GM19025 (cell line): Measurements from ENCODE around the gene ARHGAP25.
A peak's percentile ranks its signal among the peaks of the same experiment; 100 is the strongest.

Source experiments
- ATAC-seq: cut with Tn5 transposase; IDR thresholded peaks from one replicate; pipeline ENCODE4 v1.9.1; 2021; ENCODE audit warnings: mild to moderate bottlenecking, low read depth, moderate library complexity; ENCODE audit not compliant: unreplicated experiment

The ARHGAP25 gene

DNA sequence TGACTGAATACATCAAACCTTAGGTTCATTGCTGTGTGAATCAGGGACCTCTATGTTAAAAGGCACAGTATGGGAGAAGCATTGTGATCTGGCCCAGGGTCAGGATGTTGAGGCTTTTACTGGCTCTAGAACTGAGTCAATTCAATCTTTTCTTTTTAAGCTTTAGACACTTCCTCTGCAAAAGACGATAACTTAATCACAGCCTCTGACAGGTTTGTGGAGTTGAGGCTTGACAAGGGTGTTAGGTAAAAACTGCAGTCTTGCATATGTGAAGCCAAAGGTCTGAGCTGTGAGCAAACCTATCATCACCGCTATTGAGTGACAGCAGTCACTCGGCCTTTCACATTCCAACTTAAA, 17.3 kb upstream of the ARHGAP25 start:
- no peak for ATAC-seq

DNA sequence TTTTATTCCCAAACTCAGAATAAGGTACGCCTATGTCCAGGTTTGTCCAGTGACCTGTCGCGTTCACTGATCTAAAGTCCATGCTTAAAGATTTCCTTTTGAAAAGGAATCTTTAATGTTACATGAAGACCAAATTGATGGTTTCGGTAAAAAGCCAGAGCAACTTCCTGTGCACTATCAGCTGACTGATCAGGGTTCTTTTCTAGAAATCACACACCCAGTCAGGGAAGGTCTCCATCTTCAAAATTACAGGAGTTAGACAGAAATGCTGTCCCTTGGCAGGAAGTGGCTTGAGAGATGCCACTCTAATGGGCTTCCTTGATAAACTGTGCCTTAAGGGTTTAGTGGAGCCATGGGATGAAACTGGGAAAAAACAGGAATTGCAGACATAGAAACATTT, 14.7 kb upstream of the ARHGAP25 start:
- ATAC-seq = no peak

DNA sequence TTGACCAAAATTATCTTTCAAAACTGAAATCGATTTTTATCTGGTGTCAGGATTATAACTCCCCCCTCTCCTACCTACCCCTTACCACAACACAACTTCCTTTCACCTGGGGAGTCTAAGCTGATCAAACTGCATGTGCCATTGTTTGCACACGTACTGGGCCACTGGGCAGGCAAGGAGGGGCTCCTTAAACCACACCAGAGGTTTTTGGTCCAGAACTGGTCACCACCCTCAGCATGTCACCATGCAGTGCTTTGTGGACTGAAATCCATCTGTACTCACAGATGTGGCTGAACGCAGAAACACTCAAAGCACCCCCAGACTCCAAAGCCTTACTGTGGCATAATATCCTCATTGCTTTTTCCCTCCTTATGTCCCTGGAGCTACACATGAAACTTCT, 13.9 kb upstream of the ARHGAP25 start:
- no peak for ATAC-seq

DNA sequence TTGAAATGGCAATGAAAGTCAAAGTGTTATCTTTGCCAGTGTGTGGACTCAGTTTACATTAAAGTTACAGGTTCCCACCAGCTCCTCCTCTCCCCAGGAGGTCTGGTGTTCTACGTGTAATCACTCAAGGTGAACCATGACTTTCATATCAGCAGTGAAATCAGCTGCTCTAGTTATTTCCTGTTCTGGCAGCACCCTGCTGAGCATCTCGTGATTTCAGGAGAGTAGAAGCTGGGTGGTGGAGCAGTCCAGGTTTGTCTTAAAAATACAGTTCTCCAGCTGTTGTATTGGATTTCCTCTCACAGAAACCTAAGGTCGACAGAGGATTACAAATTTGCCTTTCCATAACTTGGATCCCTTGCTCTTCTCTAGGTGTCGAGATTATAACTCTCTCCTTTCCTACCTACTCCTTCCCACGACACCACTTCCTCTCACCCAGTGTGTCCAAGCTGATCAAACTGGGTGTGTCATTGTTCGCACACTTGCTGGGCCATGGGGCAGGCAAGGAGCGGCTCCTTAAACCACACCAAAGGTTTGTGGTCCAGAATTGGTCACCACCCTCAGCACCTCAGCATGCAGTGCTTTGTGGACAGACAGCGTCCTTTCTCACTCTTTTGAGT, 13.0 kb upstream of the ARHGAP25 start:
- peak; percentile 61 for ATAC-seq

DNA sequence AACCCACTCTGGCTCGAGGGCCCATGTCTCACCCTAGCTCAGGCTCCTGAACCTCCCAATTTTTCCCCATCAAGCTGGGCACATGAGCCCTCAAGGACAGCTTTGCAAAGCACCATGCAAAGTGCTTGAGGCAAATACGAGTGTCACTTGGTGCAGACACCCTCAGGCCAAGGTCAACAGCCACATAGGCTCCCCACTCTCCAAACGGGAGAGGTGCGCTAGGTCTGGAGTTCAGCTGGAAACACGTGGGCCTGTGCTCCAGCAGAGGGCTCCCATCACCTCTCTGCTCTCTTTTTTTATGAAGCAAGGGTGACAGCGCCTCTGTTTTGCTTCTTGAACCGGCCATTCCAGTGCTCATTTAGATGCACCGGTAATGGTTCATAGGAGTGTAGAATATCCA, 11.9 kb upstream of the ARHGAP25 start:
- ATAC-seq = no peak

DNA sequence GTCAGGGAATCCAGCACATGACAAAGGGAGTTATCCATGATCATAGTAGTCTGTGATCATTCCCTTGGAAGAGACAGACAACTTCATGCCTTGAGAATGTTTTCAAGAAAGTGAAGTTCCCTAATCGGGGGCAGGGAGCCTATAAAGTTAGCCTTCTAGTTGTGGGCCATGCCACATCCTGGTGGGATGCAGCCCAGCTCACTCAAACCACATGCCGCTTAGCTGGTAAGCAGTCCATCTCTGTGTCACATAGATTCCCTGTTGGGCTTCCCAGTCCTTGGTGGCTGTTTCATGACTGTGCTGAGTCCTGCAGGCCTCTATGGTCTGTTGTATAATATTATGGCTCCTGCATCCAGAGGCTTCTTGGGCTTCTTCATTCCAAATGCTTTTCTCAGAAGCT, 11.4 kb upstream of the ARHGAP25 start:
- ATAC-seq = no peak

DNA sequence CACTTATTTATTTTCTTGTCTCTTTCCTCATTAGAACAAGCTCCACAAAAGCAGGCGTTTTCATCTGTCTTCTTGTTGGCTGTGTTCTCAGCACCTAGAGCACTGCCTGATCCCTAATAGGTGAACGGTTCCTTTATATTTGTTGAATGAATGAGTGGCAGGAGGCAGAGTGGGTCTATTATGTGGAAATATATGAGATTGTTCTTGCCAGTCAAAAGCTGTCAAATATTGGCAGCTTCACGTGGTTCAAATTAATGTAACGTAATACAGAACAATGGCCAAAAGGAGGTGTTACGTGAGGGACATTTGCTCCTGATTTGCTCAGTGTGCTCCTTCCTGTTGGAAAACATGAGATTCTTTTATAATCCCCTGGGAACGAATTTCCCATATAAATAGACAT, 8.5 kb upstream of the ARHGAP25 start:
- no peak for ATAC-seq

DNA sequence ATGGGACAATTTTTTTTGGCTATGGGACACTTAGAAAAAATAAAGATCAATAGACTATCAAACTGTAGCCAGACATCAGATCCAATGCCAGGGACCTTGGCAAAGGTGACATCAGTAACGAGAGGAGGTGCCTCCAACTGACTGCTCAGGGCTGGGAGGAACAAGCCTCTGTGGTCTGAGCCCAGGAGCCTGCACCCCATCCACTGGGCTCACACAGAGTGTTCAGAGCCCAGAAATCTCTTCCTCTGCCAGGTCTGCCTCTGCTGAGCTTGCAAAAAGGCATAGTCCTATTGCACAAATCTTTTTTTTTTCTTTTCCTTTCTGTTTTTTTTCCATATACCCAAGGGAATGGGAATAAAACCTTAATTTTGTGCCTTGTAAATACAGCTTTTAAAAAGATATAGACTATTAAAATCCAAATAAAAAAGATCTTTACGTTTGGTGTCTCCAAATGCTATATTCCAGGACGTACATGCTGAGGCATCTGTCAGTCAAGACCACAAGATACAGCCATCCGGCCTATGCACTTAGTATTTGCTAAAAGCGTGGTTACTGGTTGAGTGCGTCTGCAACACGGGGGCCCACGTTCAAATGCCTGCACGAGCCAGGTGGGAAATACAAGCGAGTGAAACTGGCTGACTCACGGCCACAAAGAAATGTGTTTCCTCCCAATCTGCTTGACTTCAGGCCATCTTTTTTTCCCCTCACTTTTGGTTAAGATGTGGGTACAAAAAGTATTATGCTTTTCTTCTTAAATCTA, 7.8 kb upstream of the ARHGAP25 start:
- peak; percentile 93 for ATAC-seq

DNA sequence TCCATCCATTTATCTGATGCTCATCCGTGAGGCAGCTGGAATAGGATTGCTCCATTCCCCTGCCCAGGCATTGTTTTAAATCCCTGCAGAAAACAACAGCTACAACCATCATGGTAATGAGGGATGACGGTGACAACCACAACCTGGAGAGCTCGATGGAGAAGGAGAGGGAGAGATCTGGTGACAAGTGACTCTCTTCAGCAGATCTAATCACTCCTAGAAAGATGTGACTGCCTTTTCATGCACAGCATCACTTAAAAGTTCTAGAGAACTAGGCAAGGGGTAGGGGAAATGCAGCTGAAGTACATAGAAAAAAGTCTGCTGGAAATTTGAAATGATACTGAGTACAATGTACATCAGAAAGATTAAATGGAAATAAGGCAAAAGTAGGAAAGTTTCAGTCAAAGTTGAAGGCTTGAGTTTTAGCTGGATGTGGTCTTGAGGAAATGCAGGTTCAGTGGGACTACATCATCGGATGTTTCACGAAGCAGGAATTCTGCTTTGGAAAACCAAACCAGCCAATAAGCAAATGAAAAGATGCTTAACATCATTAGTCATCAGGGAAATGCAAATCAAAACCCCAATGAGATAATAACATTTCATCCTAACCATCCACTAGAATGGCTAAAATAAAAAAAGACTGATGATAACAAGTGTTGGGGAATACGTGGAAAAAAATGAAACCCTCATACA, 6.8 kb upstream of the ARHGAP25 start:
- no peak for ATAC-seq

DNA sequence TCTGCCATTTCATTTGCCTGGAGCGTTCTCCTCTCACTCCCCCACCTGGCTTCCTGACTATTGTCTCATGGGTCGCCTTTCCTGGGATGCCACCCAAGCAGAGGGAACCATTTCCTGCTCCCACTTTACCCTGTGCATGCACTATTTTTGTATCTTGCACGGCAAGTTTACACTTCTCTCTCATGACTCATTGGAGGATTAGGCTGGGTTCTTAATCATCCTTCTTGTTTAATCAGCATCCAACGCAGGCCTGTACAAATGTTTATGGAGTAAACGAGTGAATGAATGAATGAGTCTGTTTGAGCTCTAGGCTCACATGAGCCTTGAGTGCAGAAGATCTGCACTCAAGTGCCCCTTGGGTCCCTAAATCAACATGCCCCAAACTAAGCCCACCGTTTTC, 3.8 kb upstream of the ARHGAP25 start:
- ATAC-seq = no peak

DNA sequence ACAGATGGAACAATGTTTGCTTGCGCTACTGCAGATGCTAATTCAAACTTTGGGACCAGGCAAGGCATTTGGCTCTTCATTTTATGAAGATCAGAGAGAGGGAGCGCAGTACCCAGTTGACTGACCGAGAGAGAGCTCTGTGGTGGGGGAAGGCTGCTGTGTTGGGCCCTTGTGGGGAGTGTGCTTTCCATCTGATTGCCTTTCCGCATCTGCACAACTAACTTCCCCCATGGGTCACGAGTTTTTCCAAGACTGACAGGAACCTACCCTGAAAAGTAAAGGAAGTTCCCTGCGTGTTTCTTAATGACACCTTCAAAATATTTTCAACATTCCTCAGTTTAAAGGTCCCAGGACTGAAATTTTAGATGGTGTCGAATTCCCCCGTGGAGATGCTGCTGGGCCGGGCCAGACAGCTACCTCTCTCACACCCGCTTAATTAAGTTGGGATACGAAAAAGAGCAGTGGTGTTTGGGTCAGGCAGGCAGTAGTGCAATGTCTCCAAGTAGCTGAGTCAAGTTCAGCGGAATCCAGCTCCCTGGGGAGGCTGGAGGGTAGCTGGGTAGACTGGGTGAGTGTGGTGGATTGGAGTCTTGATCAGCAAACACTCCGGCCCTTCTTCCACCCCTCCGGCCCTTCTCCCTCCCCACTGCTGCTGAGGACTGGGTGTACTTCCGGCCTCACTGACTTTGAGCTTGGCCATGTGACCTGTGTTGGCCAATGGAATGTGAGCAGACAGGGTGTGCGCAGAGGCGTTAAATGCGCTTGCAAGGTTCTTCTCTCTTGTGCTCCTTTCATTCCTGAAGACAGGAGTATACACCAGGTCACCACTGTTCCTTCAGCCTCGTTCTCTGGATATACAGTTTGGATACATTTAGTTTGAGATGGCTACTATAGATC, 2.3 kb upstream of the ARHGAP25 start:
- ATAC-seq = no peak

DNA sequence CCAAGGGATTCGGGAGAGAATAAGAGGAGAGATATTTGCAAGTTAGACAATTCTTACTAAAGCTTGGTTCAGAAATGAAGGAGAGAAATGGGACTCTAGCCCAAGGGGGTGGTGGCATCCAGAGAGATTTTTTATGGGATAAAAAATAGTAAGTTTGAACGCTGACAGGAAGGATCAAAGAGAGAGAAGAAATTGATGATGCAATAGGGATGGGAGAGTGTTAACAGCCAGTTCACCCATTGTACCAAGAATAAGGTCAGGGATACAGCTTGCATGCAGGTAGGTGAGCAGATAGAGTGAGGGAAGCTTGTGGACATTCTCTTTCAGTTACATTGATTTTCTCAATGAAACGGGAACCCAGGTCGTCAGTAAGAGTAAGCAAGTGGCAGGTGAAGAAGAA, 1.2 kb upstream of the ARHGAP25 start:
- no peak for ATAC-seq

DNA sequence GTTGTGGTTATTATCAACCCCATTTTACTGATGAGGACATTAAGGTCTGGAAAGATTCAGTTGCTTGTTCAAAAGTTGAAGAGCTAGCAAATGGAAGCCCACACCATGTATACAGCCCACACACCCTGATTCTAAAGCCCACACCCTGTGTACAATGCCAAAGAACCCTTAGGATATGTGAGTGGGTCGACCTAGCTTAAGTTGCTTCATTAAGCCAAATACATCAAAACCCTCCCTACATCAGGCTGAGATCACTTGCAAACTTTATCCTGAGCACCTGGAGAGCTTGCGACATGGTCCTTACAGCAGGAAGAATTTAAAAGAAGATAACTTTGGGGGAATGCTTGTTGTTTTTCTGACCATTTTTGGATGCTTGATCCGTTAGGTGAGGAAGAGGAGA, 435 bp upstream of the ARHGAP25 start:
- no peak for ATAC-seq

DNA sequence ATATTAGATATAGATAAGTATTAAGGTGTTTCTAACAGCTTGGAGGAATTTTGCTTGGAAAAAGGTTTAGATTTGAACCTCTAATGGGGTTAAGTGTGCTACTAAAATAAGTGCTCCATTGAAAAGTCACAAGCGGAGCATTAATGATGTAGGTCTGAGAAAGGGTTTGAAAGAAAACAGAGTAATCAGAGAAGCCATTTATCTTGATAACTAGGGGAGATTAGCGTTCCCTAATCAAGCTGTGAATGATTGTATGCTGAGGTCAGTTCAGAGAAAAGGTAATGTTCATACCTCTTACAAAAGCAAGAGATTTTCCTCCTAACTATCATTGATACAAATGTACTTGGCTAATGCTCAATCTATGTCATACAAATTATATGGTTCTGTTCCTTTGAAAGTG, 1.5 kb downstream of the ARHGAP25 start:
- ATAC-seq = no peak

DNA sequence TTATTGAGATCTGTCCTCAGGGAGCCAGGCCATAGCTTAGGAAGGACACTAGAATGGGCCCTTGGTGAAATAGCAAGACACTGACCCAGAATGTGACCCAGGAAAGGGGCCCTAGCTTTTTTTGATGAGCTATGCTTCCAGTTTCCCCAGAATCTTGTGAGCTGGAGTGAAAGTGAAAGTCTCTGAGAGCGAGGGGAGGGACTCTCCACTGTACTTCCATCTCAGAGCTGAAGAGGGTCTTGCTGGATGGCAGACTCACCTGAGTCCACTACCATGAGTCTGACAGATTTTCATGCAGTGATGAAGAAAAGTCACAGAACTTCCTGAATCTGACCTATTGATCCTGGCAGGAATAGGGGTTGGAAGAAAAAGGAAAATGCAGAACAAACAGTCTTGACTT, 3.1 kb downstream of the ARHGAP25 start:
- ATAC-seq = peak; percentile 32

DNA sequence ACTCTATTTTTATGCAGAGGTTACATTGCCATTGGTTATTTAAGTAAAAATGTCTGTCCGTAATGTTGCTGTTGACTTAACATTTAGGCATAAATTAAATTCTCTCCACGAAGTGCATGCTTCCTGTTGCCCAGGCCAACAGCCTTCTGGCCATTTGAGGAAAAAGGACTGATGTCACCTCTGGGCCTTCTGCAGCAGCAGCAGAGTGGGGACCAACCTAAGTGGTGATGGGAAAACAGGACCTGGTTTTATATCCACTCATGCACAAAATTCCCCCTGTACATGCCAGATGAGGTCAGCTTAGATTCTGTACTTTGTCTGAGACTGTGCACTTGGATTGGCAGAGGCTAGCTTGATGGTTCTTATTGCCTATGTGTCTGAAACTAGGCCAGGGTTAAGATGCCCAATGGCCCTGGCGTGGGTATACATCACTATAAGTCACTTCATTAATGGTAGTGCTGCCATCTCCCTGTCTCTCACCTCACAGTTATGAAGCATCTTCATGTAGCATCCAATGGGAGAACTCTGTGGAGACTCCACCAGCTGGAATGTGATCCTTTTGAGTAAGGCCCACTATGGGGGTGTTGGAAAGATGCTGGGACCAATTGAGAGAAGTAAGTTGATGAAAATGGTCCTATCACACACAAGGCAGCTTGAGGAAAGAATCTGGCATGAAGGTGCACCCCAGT, 4.4 kb downstream of the ARHGAP25 start:
- no peak for ATAC-seq

DNA sequence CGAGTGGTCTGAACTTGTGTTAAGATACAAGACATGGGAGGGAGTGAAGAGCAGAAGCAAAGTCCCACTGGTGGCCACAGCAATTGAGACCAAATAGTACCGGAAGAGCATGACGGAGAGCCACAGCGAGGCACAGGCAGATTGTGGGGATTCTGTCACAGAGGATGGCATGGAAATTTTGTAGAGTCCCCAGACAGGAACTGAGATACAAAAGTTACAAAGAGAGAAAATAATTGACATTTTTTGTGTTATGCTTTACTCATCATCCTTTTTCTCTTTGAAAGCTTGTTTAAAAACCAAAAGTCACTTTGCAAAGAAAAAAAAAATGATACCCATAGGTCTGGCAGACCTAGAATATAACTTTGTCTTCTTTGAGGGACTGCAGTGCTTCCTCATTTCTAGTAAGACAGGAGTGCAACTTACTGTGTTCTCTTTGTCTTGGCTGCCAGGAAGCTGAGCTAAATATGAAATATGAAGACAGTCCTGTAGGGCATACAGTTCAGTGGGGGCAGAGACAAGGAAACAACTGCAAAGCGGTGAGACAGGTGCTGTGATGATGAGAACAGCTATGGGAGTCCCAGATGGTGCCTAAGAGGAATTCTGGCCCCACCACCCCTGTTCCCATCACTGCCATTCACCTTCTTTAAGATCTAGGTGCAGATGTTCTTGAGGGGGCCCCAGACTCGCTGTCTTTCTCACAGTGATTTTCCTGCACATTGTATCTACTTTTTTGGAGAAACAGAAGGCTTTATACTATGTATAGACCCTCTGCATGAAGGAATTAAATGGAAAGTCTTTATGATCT, 5.2 kb downstream of the ARHGAP25 start:
- no peak for ATAC-seq

DNA sequence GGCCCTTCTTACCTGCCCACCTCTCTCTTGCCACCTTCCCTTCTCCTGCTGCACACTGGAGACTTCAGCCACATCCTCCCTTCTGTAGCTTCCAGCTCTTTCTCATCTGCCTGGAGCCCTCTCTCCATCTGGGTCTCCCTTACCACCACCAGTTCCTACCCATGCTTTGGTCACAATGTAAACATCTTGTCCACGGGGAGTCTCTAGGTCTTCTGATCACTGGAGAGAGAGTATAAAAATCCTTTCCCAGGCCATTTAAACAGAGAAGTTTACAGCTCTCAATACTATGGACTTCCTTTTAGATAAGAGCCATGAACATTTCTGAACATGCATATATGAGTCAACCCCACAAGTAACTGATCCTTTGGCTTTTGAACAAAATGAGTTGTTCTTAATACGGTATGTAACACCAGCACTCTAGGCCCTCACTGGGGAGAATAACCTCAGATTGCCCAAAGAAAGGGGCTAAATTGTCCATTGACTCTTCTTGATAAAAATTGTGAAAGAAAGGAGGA, 5.8 kb downstream of the ARHGAP25 start:
- no peak for ATAC-seq

DNA sequence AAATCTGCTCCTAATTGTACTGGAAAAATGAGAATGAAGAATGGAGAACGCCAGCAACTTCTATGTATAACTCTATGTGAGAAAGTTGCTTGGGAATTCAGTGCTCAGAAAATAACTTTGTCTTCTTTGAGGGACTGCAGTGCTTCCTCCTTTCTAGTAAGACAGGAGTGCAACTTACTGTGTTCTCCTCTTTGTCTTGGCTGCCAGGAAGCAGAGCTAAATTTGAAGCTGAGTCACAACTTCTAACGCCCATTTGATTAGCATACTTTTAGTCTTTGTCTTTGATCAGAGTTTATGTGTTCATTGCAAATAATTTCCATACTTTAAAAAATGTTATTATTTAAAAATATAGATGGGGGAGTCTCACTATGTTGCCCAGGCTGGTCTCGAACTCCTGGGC, 6.6 kb downstream of the ARHGAP25 start:
- no peak for ATAC-seq
